Loucy (cell line): ENCODE results near the gene MYH10.

Source experiments
- EZH2phosphoT487 ChIP-seq: fragments of 200-600 bp; IDR thresholded peaks from 2 replicates; pipeline ENCODE4 v1.6.1; 2018; ENCODE audit warnings: antibody characterized with exemption, mild to moderate bottlenecking, moderate library complexity, borderline replicate concordance
- TF ChIP-seq, protein P1 (sequence below): fragments of 200-600 bp; sonication (generic); conservative IDR thresholded peaks from 2 replicates; pipeline ENCODE4 v1.5.1; 2014; ENCODE audit warnings: mild to moderate bottlenecking, antibody characterized with exemption, low read length

DNA sequence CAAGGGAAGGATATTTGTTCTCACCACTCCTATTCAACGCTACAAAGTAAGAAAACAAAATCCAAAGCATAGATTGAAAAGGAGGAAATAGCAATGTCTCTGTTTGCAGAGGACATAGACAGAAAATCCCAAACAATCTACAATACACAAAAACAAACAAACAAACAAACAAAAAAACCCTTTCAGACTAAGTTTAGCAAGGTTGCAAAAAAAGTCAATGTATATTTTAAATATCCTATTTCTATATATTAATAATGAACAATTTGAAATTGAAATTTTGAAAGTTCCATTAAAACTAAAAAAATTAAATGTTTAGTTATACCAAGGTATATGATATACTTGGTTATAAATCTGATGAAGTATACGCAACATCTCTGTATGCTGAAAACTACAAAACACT, 37.2 kb downstream of the MYH10 start:
- TF ChIP-seq, protein P1, sequence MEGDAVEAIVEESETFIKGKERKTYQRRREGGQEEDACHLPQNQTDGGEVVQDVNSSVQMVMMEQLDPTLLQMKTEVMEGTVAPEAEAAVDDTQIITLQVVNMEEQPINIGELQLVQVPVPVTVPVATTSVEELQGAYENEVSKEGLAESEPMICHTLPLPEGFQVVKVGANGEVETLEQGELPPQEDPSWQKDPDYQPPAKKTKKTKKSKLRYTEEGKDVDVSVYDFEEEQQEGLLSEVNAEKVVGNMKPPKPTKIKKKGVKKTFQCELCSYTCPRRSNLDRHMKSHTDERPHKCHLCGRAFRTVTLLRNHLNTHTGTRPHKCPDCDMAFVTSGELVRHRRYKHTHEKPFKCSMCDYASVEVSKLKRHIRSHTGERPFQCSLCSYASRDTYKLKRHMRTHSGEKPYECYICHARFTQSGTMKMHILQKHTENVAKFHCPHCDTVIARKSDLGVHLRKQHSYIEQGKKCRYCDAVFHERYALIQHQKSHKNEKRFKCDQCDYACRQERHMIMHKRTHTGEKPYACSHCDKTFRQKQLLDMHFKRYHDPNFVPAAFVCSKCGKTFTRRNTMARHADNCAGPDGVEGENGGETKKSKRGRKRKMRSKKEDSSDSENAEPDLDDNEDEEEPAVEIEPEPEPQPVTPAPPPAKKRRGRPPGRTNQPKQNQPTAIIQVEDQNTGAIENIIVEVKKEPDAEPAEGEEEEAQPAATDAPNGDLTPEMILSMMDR, result no peak
- no peak for TF ChIP-seq EZH2phosphoT487
